Measurements from ENCODE around the gene GOLGA7B.

Gene GOLGA7B

DNA sequence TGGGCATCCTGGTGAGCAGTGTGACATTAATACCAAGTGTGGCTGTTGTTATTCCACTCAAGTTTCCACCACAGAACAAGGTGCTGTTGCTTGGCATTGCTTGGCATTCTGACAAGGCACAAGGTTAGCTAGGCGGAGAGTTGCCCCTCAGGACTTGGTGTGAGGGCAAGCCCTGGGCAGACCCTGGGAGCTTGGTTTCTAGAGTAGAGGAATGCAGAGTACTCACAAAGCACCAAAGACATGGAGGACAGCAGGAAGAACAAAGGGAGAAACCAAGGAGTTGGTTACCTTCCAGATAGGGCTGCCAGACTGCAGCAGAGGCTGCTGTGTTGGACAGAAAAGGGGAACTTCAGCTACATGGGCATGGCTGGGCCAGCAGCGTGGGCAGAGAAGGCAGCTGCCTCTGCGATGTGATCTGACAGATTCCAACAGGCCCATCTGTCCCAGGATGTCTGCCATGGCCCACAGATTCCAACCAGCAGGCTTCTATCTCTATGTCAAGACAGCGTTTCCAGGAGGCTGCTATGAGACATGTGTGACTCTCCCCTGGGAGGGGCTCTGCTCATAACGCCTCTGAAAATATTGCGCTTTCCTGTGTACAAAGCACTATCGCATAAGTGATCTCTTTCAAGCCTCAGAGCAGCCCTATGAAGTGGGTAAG lies 1.8 kb downstream of the GOLGA7B start:
- Histone ChIP-seq H3K9ac (ENCODE audit: low read length) (no peak overlapping the region), H3K18ac (ENCODE audit: low read depth in 1 of 2, low read length in 2 of 2) (no peak overlapping the region), H3K36me3 (ENCODE audit: control insufficient read depth in 1 of 2, insufficient read depth in 2 of 2, low read depth in 1 of 2, low read length in 2 of 2) (no peaks in the 10 kb centered on the region), H3K27ac (ENCODE audit: low read length, poor library complexity, severe bottlenecking) (no peak overlapping the region), H3K79me1 (replicated peaks; ENCODE audit: low read length, poor library complexity, severe bottlenecking) (no peaks in the 10 kb centered on the region), H3K4me2 (ENCODE audit: low read length, poor library complexity, severe bottlenecking) (no peak overlapping the region), H2AFZ (ENCODE audit: low read depth, low read length) (no peak overlapping the region), H4K91ac (ENCODE audit: low read length) (no peak overlapping the region), H3K9me3 (ENCODE audit: control insufficient read depth, low read length) (no peaks in the 10 kb centered on the region), H2BK12ac (ENCODE audit: low read length in 2 of 2) (no peak overlapping the region), H3K4ac (ENCODE audit: low read depth in 1 of 2, low read length in 2 of 2) (no peak overlapping the region), H3K23ac (ENCODE audit: low read length in 2 of 2) (no peak overlapping the region), H2BK15ac (ENCODE audit: low read depth, poor library complexity, severe bottlenecking) (no peak overlapping the region), H2BK120ac (ENCODE audit: low read depth, low read length) (no peak overlapping the region), H3K27me3 (ENCODE audit: control insufficient read depth in 1 of 2, insufficient read depth in 1 of 2, low read length in 2 of 2) (peaks cover 58 to 72% of the 10 kb centered on the region in 2 experiments), H2BK5ac (ENCODE audit: low read depth, low read length, poor library complexity, severe bottlenecking) (no peak overlapping the region), H4K8ac (ENCODE audit: low read length) (no peak overlapping the region), H3K4me1 (ENCODE audit: control insufficient read depth, insufficient read depth, low read depth, low read length) (peaks cover 11% of the 10 kb centered on the region), H3K14ac (ENCODE audit: low read length in 2 of 2) (no peak overlapping the region), H3K4me3 (ENCODE audit: insufficient read depth in 1 of 2, low read depth in 1 of 2, low read length in 2 of 2) (no peak overlapping the region), H2AK5ac (ENCODE audit: low read length, severe bottlenecking) (no peak overlapping the region)
- WGBS = 87% methylated on average over 7 of the region's 7 CpGs
- DNase-seq = no peak

DNA sequence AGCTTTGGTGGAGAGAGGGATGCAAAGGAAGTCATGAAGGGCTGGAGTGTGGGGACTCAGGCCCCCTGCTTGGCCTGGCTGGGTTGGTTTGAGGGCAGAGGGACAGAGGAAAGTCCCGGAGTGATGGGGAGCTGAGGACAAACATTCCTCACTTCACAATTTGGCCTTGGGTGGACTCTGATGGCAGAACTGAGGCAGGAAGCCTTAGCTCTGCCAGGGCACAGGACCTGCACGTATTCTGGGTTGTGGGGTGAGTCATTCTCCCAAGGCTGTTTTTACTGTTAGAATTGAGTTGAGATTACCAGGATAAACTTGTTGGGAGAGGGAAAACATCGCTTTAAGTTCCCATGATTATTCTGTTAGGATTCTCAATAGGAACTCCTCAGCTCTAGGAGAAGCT lies 2.6 kb downstream of the GOLGA7B start:
- H3K4me1 ChIP-seq (ENCODE audit: control insufficient read depth, insufficient read depth, low read depth, low read length) = peaks cover 11% of the 10 kb centered on the region
- H4K8ac ChIP-seq (ENCODE audit: low read length) = no peak overlapping the region
- H2BK5ac ChIP-seq (ENCODE audit: low read depth, low read length, poor library complexity, severe bottlenecking) = no peak overlapping the region
- no peak overlapping the region for H2BK120ac ChIP-seq (ENCODE audit: low read depth, low read length)
- no peaks in the 10 kb centered on the region for H3K9me3 ChIP-seq (ENCODE audit: control insufficient read depth, low read length)
- no peak overlapping the region for H3K4ac ChIP-seq (ENCODE audit: low read depth in 1 of 2, low read length in 2 of 2)
- H2BK12ac ChIP-seq (ENCODE audit: low read length in 2 of 2) = no peak overlapping the region
- H3K14ac ChIP-seq (ENCODE audit: low read length in 2 of 2) = no peak overlapping the region
- no peak overlapping the region for H2AK5ac ChIP-seq (ENCODE audit: low read length, severe bottlenecking)
- DNase-seq = no peak
- 65% methylated on average over 3 of the region's 3 CpGs for WGBS
- H3K27ac ChIP-seq (ENCODE audit: low read length, poor library complexity, severe bottlenecking) = no peak overlapping the region
- no peak overlapping the region for H2AFZ ChIP-seq (ENCODE audit: low read depth, low read length)
- H3K4me3 ChIP-seq (ENCODE audit: insufficient read depth in 1 of 2, low read depth in 1 of 2, low read length in 2 of 2) = no peak overlapping the region
- H3K36me3 ChIP-seq (ENCODE audit: control insufficient read depth in 1 of 2, insufficient read depth in 2 of 2, low read depth in 1 of 2, low read length in 2 of 2) = no peaks in the 10 kb centered on the region
- H3K27me3 ChIP-seq (ENCODE audit: control insufficient read depth in 1 of 2, insufficient read depth in 1 of 2, low read length in 2 of 2) = peaks cover 53 to 66% of the 10 kb centered on the region in 2 experiments
- H3K18ac ChIP-seq (ENCODE audit: low read depth in 1 of 2, low read length in 2 of 2) = no peak overlapping the region
- no peak overlapping the region for H3K9ac ChIP-seq (ENCODE audit: low read length)
- H4K91ac ChIP-seq (ENCODE audit: low read length) = no peak overlapping the region
- no peaks in the 10 kb centered on the region for H3K79me1 ChIP-seq (replicated peaks; ENCODE audit: low read length, poor library complexity, severe bottlenecking)
- no peak overlapping the region for H3K23ac ChIP-seq (ENCODE audit: low read length in 2 of 2)
- no peak overlapping the region for H2BK15ac ChIP-seq (ENCODE audit: low read depth, poor library complexity, severe bottlenecking)
- no peak overlapping the region for H3K4me2 ChIP-seq (ENCODE audit: low read length, poor library complexity, severe bottlenecking)

DNA sequence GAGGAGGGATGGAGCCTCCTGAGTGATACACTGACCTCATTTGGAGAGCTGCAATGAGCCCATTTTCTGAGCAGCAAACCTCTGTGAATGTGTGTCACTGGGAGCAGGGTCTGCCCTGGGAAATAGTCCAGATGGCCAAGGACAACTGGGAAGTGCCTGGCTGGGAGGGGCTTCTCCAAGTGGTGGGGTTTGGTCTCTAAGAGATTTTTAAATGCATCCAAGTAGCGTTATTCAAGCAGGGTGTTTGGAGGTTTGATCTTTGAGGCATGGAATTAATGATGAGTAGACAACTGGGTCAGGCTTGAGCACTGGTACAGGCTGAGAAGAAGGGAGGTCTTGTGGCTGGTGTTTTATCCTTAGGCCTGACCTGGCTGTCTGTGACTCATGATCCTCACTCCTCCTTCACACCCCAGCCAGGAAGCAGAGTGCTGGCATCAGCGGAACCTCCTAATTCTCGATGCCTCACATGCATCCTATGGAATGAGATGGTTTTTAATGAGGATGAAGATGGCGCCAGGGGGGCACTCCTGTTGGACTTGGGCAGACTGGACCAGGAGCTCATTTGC lies 3.3 kb downstream of the GOLGA7B start:
- Histone ChIP-seq H2AFZ (ENCODE audit: low read depth, low read length) (no peak overlapping the region), H3K4ac (ENCODE audit: low read depth in 1 of 2, low read length in 2 of 2) (no peak overlapping the region), H3K9ac (ENCODE audit: low read length) (no peak overlapping the region), H3K18ac (ENCODE audit: low read depth in 1 of 2, low read length in 2 of 2) (no peak overlapping the region), H4K91ac (ENCODE audit: low read length) (no peak overlapping the region), H3K9me3 (ENCODE audit: control insufficient read depth, low read length) (no peaks in the 10 kb centered on the region), H2BK5ac (ENCODE audit: low read depth, low read length, poor library complexity, severe bottlenecking) (no peak overlapping the region), H2BK12ac (ENCODE audit: low read length in 2 of 2) (no peak overlapping the region), H3K27me3 (ENCODE audit: control insufficient read depth in 1 of 2, insufficient read depth in 1 of 2, low read length in 2 of 2) (peaks cover 53 to 66% of the 10 kb centered on the region in 2 experiments), H2BK120ac (ENCODE audit: low read depth, low read length) (no peak overlapping the region), H3K4me3 (ENCODE audit: insufficient read depth in 1 of 2, low read depth in 1 of 2, low read length in 2 of 2) (no peak overlapping the region), H3K4me2 (ENCODE audit: low read length, poor library complexity, severe bottlenecking) (no peak overlapping the region), H3K23ac (ENCODE audit: low read length in 2 of 2) (no peak overlapping the region), H3K4me1 (ENCODE audit: control insufficient read depth, insufficient read depth, low read depth, low read length) (peaks cover 11% of the 10 kb centered on the region), H3K27ac (ENCODE audit: low read length, poor library complexity, severe bottlenecking) (no peak overlapping the region), H2AK5ac (ENCODE audit: low read length, severe bottlenecking) (no peak overlapping the region), H3K36me3 (ENCODE audit: control insufficient read depth in 1 of 2, insufficient read depth in 2 of 2, low read depth in 1 of 2, low read length in 2 of 2) (no peaks in the 10 kb centered on the region), H2BK15ac (ENCODE audit: low read depth, poor library complexity, severe bottlenecking) (no peak overlapping the region), H4K8ac (ENCODE audit: low read length) (no peak overlapping the region), H3K79me1 (replicated peaks; ENCODE audit: low read length, poor library complexity, severe bottlenecking) (no peaks in the 10 kb centered on the region), H3K14ac (ENCODE audit: low read length in 2 of 2) (no peak overlapping the region)
- WGBS = 81% methylated on average over 4 of the region's 4 CpGs
- no peak for DNase-seq

GRCh38 chr10:97854743-97855142 lies 5.1 kb downstream of the GOLGA7B start:
- no peak overlapping the region for H2BK15ac ChIP-seq (ENCODE audit: low read depth, poor library complexity, severe bottlenecking)
- H3K4me1 ChIP-seq (ENCODE audit: control insufficient read depth, insufficient read depth, low read depth, low read length) = peaks cover 7% of the 10 kb centered on the region

More at GRCh38 chr10:97854743-97855142, 5.1 kb downstream of the GOLGA7B start:
- H3K4ac ChIP-seq (ENCODE audit: low read depth in 1 of 2, low read length in 2 of 2) = no peak overlapping the region
- H2AFZ ChIP-seq (ENCODE audit: low read depth, low read length) = no peak overlapping the region
- no peaks in the 10 kb centered on the region for H3K36me3 ChIP-seq (ENCODE audit: control insufficient read depth in 1 of 2, insufficient read depth in 2 of 2, low read depth in 1 of 2, low read length in 2 of 2)
- no peak overlapping the region for H3K4me3 ChIP-seq (ENCODE audit: insufficient read depth in 1 of 2, low read depth in 1 of 2, low read length in 2 of 2)
- DNase-seq = no peak
- no peak overlapping the region for H3K18ac ChIP-seq (ENCODE audit: low read depth in 1 of 2, low read length in 2 of 2)
- peaks cover 41 to 74% of the 10 kb centered on the region in 2 experiments for H3K27me3 ChIP-seq (ENCODE audit: control insufficient read depth in 1 of 2, insufficient read depth in 1 of 2, low read length in 2 of 2)
- no peak overlapping the region for H3K9ac ChIP-seq (ENCODE audit: low read length)
- no peak overlapping the region for H3K23ac ChIP-seq (ENCODE audit: low read length in 2 of 2)
- no peaks in the 10 kb centered on the region for H3K79me1 ChIP-seq (replicated peaks; ENCODE audit: low read length, poor library complexity, severe bottlenecking)
- no peak overlapping the region for H2BK5ac ChIP-seq (ENCODE audit: low read depth, low read length, poor library complexity, severe bottlenecking)
- 85% methylated on average over 2 of the region's 3 CpGs for WGBS
- no peak overlapping the region for H2BK120ac ChIP-seq (ENCODE audit: low read depth, low read length)
- no peak overlapping the region for H3K27ac ChIP-seq (ENCODE audit: low read length, poor library complexity, severe bottlenecking)
- H2BK12ac ChIP-seq (ENCODE audit: low read length in 2 of 2) = no peak overlapping the region
- H2AK5ac ChIP-seq (ENCODE audit: low read length, severe bottlenecking) = no peak overlapping the region
- no peak overlapping the region for H3K14ac ChIP-seq (ENCODE audit: low read length in 2 of 2)
- H4K91ac ChIP-seq (ENCODE audit: low read length) = no peak overlapping the region
- no peaks in the 10 kb centered on the region for H3K9me3 ChIP-seq (ENCODE audit: control insufficient read depth, low read length)
- no peak overlapping the region for H3K4me2 ChIP-seq (ENCODE audit: low read length, poor library complexity, severe bottlenecking)
- H4K8ac ChIP-seq (ENCODE audit: low read length) = no peak overlapping the region
